Left colon (tissue), 2 donors: ENCODE measurements around the gene NFE2L1. TPM values are rescaled to one million over a fixed set of nuclear protein-coding genes. Genes with fewer than 3 reads are reported as not detected.
A peak's percentile ranks its signal among the peaks of the same experiment; 100 is the strongest.
"Not testable (repeated sequence)": the region's sequence is repeated elsewhere in the genome, so short reads cannot be mapped to it uniquely, and the experiment has no call there.

Experiments used
- ATAC-seq: fragments of 200-7000 bp; cut with Tn5 transposase; one replicate; pipeline ENCODE4 v1.9.1; 2020; ENCODE audit warnings: mild to moderate bottlenecking, moderate library complexity
- DNase-seq, 2 donors: peaks; one replicate each; pipeline ENCODE4 v3.0.0-alpha.2; 2020
- intact Hi-C, 2 donors: fragments of 100-400 bp; cut with DNase I in 1 of 2; cut with micrococcal nuclease in 1 of 2; formaldehyde crosslinking; loops; one replicate each; pipeline versions ENCODE4 v1.11.2 to v1.14.0; 2022; cut with DNase I, micrococcal nuclease
- total RNA-seq, 2 donors: library from RNA; stranded (reverse); fragmentation: NEBNext Ultra II Directional; extraction: Animal tissue kit (Norgen Biotek cat#: 25700); gene quantifications; one replicate each; pipeline ENCODE4 v1.2.1, GENCODE V29; 2021
- donor health status: DM: no; HTN: no; CAD: no.
- donor health status: DM: yes; HTN: yes; CAD: no.

Gene NFE2L1
- total RNA-seq, 2 donors from 2014 or later, result 223 to 245 TPM

DNA sequence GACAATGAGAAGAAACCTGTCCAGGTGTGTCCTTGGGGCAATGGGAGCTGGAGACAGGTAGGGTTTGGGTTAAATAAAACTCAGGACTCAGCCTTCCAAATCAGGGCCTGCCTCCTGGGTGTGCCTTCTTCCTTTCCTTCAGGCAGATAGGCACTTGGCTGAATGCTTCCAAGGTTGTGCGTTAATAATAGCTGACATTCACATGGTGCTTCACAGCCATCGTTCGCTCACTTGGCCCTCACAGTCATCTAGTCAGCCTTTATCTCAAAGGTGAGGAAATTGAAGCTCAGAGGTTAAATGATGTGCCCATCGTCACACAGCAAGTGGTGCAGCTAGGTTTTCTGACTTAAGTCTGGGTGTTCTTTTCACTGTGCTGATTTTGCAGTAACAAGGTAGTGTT lies 9.5 kb downstream of the NFE2L1 start:
- intact Hi-C loops, result no loop called here
- ATAC-seq (no peak), DNase-seq (no peak)

- ATAC-seq (peak; percentile 13), DNase-seq (no peak)
- intact Hi-C loops, result no loop called here
These were observed 10.4 kb downstream of the NFE2L1 start for GRCh38 chr17:48058393-48059124.

DNA sequence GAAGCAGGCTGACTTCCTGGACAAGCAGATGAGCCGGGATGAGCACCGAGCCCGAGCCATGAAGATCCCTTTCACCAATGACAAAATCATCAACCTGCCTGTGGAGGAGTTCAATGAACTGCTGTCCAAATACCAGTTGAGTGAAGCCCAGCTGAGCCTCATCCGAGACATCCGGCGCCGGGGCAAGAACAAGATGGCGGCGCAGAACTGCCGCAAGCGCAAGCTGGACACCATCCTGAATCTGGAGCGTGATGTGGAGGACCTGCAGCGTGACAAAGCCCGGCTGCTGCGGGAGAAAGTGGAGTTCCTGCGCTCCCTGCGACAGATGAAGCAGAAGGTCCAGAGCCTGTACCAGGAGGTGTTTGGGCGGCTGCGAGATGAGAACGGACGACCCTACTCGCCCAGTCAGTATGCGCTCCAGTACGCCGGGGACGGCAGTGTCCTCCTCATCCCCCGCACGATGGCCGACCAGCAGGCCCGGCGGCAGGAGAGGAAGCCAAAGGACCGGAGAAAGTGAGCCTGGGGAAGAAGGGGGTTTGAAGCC lies 11.0 kb downstream of the NFE2L1 start:
- no peak for ATAC-seq
- intact Hi-C loops, result no loop called here
- DNase-seq, result no peak

DNA sequence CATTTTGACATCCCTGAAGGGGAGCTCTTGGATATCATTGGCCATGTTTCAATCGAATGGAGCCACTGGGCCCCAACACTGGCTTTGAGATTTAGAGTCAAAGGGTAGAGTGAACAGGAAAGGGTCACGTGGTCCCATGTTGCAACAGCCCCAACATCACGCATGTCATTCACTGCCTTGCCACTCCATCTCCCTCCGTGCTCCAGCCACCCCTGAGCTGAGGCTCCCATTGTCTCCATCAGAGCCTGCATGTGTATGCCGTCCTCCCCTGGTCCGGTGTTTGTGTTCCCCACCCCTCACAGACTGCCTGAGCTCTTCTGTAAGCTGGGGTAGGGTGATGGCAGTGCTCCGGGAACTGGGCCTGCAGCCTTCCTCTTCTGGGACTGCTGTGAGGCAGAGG lies 12.1 kb downstream of the NFE2L1 start:
- no peak for DNase-seq
- intact Hi-C loops, result no loop called here
- ATAC-seq, result no peak

DNA sequence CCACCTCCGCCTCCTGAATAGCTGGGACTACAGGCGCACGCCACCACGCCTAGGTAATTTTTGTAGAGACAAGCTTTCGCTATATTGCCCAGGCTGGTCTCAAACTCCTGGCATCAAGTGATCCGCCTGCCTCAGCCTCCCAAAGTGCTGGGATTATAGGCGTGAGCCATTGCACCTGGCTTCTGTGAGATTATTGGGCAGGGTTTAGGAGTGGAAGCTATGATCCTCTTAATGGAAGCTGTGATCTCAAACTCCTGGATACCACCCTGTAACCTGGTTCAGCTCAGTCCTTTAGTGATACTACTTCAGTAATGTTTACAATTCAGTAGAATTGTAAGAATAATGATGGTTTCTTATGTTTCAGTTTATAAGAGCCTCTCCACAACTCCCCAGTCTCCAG lies 14.1 kb downstream of the NFE2L1 start:
- no peak for ATAC-seq

GRCh38 chr17:48064638-48065037 lies 16.5 kb downstream of the NFE2L1 start:
- no peak for DNase-seq
- intact Hi-C loops, result no loop called here
- ATAC-seq, result no peak

More for the DNA sequence above, 14.1 kb downstream of the NFE2L1 start:
- intact Hi-C loops, result no loop called here
- DNase-seq, result no peak

DNA sequence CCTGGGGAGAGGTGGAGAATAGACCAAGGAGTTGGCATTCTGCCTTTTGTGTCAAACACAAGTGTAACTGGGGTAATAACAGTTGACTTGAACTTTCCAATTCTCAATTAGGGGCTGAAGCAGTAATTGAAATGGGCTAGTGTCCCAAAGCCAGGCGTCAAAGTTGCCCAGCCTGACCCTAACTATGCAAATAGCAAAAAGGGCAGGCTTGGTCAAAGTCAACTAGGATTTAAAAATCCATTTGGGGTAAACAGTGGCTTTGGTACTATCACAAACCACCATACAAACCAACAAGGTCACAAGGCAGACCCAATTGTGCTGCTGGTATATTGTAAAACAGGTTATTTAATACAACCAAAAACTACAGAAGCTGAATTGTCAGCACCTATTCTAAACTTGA lies 18.0 kb downstream of the NFE2L1 start:
- intact Hi-C loops, result no loop called here
- no peak for ATAC-seq
- no peak for DNase-seq

- DNase-seq, result no peak
- no peak for ATAC-seq
- intact Hi-C loops, result no loop called here
These were observed 18.5 kb downstream of the NFE2L1 start for GRCh38 chr17:48066656-48067055.

- DNase-seq (no peak), ATAC-seq (no peak)
- intact Hi-C loops, result no loop called here
These were observed 19.1 kb downstream of the NFE2L1 start for GRCh38 chr17:48067245-48067644.

GRCh38 chr17:48067808-48068207 lies 19.6 kb downstream of the NFE2L1 start:
- ATAC-seq, intact Hi-C loops, DNase-seq: not testable (repeated sequence)

GRCh38 chr17:48068491-48068961 lies 20.4 kb downstream of the NFE2L1 start:
- intact Hi-C loops, result no loop called here
- ATAC-seq (peak; percentile 67), DNase-seq (no peak)

DNA sequence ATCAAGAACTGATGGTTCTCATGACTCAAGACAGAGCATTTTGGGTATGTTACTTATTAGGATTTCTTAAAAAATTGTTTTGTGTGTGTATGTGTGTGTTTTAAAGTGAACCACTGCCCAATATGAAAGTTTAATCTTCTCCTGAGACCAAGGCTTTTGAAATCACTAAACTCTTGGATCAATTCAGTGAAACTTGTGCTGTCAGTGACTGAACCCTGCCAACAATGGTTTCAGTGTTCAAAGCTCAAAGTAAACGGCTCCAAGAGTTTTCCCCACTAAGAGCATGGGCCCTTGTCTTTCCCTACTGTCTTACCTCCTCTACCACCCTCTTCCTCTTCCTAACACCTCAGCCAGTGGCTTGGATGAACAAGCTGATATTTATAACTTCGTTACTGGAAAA lies 22.0 kb downstream of the NFE2L1 start:
- DNase-seq, result no peak
- intact Hi-C loops, result loop anchor here in 1 of 2 donors (5.0 kb wide), 1 partner anchor 33 kb away; the partner anchor contains the start of gene COPZ2
- no peak for ATAC-seq

GRCh38 chr17:48071654-48072053 lies 23.5 kb downstream of the NFE2L1 start:
- ATAC-seq, result no peak
- intact Hi-C loops, result loop anchor here in 1 of 2 donors (5.0 kb wide), 1 partner anchor 34 kb away; the partner anchor contains the start of gene COPZ2
- no peak for DNase-seq

- intact Hi-C loops, result loop anchor here in 1 of 2 donors (5.0 kb wide), 1 partner anchor 36 kb away; the partner anchor contains the start of gene COPZ2
- ATAC-seq, DNase-seq: not testable (repeated sequence)
These were observed 24.7 kb downstream of the NFE2L1 start for GRCh38 chr17:48072811-48073210.

- intact Hi-C loops, result loop anchor here (2.0 to 5.0 kb wide), 2 partner anchors 36 to 47 kb away; partner anchors contain the start of gene COPZ2 (in 1 of the 2)
- not testable (repeated sequence) for ATAC-seq, DNase-seq
These were observed 25.5 kb downstream of the NFE2L1 start for GRCh38 chr17:48073566-48074094.

GRCh38 chr17:48074322-48075081 lies 26.3 kb downstream of the NFE2L1 start:
- intact Hi-C loops, result loop anchor here (2.0 to 5.0 kb wide), 2 partner anchors 37 to 48 kb away; partner anchors contain the start of gene COPZ2 (in 1 of the 2)
- peak; percentile 83 for ATAC-seq
- peak; percentile 60 to 88 for DNase-seq

GRCh38 chr17:48077152-48077551 lies 29.0 kb downstream of the NFE2L1 start:
- DNase-seq, ATAC-seq, intact Hi-C loops: not testable (repeated sequence)

DNA sequence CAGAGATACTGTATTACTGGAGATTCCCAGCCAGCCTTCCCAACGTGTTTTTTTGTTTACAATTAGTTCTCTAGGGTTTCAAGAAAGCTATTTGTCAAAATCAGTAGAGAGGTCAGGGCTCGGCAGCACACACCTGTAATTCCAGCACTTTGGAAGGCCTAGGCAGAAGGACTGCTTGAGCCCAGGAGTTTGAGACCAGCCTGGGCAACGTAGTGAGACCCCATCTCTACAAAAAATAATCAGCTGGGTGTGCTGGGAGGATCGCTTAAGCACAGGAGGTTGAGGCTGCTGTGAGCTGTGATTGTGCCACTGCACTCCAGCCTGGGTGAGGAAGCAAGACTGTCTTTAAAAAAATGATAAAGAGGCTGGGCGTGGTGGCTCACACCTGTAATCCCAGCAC lies 33.7 kb downstream of the NFE2L1 start:
- DNase-seq (no peak), ATAC-seq (no peak)
- intact Hi-C loops, result no loop called here

GRCh38 chr17:48084932-48085331 lies 36.8 kb downstream of the NFE2L1 start:
- ATAC-seq, result no peak
- intact Hi-C loops, result no loop called here
- DNase-seq, result no peak
